ENCODE results near the gene ANKRD33B. TPM values are rescaled to one million over a fixed set of nuclear protein-coding genes. Genes with fewer than 3 reads are reported as not detected.
A peak's percentile ranks its signal among the peaks of the same experiment; 100 is the strongest.

ANKRD33B gene
- total and polyA plus RNA-seq, 9 of the 15 experiments (the other 6 are each of a cell fraction or from before 2014, with no cell fraction given) = 0.10 to 1.7 (median 0.40) TPM

GRCh38 chr5:10527281-10527950, 36.5 kb upstream of the ANKRD33B start:
- Histone ChIP-seq H3K27me3 (ENCODE audit: control insufficient read depth in 2 of 2, insufficient read depth in 2 of 2, low read length in 2 of 2) (peaks cover 22 to 48% of the 10 kb centered on the region in 2 experiments), H4K20me1 (replicated peaks; ENCODE audit: control insufficient read depth, insufficient read depth, low read length) (no peaks in the 10 kb centered on the region), H3K4me2 (ENCODE audit: insufficient read depth, low read length) (no peak overlapping the region), H3K9ac (ENCODE audit: insufficient read depth in 1 of 2, low read depth in 2 of 2, low read length in 2 of 2) (no peak overlapping the region), H3K9me3 (replicated peaks; ENCODE audit: control insufficient read depth, insufficient read depth, low read depth, low read length) (peaks cover 1% of the 10 kb centered on the region; the same call in 1 of the 2 replicates), H3K36me3 (ENCODE audit: control insufficient read depth, insufficient read depth, low read length) (no peaks in the 10 kb centered on the region), H3K4me3 (no peak overlapping the region), H3K9me1 (ENCODE audit: control insufficient read depth, insufficient read depth, low read length) (no peaks in the 10 kb centered on the region), H3K79me2 (ENCODE audit: control insufficient read depth, insufficient read depth, low read length) (no peaks in the 10 kb centered on the region), H2AFZ (ENCODE audit: low read depth, low read length) (no peak overlapping the region), H3K27ac (ENCODE audit: extremely low read depth, low read depth, low read length) (no peak overlapping the region), H3K4me1 (replicated peaks in 1 of 2; ENCODE audit: control insufficient read depth in 2 of 2, insufficient read depth in 2 of 2, low read length in 2 of 2) (peaks cover 4 to 7% of the 10 kb centered on the region in 2 experiments; a peak in 4 of 5 replicates)
- ChIA-PET CTCF (ENCODE audit: low intra/inter-chr PET ratio) (no interaction called here), POLR2A (no interaction called here)
- in situ Hi-C loops (cut with MboI) = no loop called here
- DNase-seq (ENCODE audit: extremely low read depth in 1 of 4, low spot score in 3 of 4) (no peak), FAIRE-seq (no peak), ATAC-seq (no peak)
- 9% methylated on average over 11 of the region's 11 CpGs for WGBS (ENCODE audit: insufficient coverage, low coverage, missing lambda C conversion rate)
- intact Hi-C loops (cut with micrococcal nuclease) = no loop called here
- BruUV-seq (replicated peaks) = no TSS peak
- peak; percentile 17; the same call in 1 of the 2 replicates for TF ChIP-seq PKNOX1 (IDR thresholded peaks at IDR 0.05)
- no peak for TF ChIP-seq GATAD2A (IDR thresholded peaks at IDR 0.05)
- TF ChIP-seq FOXJ3 (CRISPR knock-in tag; IDR thresholded peaks at IDR 0.05) = no peak
- peak; percentile 75 for TF ChIP-seq RBM25 (IDR thresholded peaks at IDR 0.05; ENCODE audit: low read depth, low read length, severe bottlenecking)
- no peak for TF ChIP-seq IRF1 (CRISPR knock-in tag; IDR thresholded peaks at IDR 0.05; ENCODE audit: borderline replicate concordance)
- peak; percentile 74 for TF ChIP-seq ZFP36 (IDR thresholded peaks at IDR 0.05; ENCODE audit: low read depth, low read length, partially characterized antibody)
- no peak for TF ChIP-seq ZBTB33 (CRISPR knock-in tag; IDR thresholded peaks at IDR 0.05)
- no peak for TF ChIP-seq PCBP2 (IDR thresholded peaks at IDR 0.05; ENCODE audit: low read depth, low read length, poor library complexity, severe bottlenecking)
- TF ChIP-seq WHSC1 (IDR thresholded peaks at IDR 0.05; ENCODE audit: low read length) = no peak
- TF ChIP-seq NBN (IDR thresholded peaks at IDR 0.05; ENCODE audit: low read depth) = no peak
- peak; percentile 54; the same call in 1 of the 2 replicates for TF ChIP-seq BCOR (IDR thresholded peaks at IDR 0.05)
- no peak for TF ChIP-seq ZBTB43 (CRISPR knock-in tag; IDR thresholded peaks at IDR 0.05)
- no peak for TF ChIP-seq ATF3 (IDR thresholded peaks at IDR 0.05)
- no peak for TF ChIP-seq ATF3 (CRISPR knock-in tag; conservative IDR thresholded peaks at IDR 0.05)

Data from K562 (cell line).